Brain pericyte (primary cell): ENCODE results near the gene APMAP.
"Not testable (repeated sequence)": the region's sequence is repeated elsewhere in the genome, so short reads cannot be mapped to it uniquely, and the experiment has no call there.

ENCODE experiments used
- DNase-seq: peaks from one replicate; pipeline ENCODE4 v3.0.0-alpha.2; 2012; ENCODE audit warnings: low read depth, low spot score

APMAP gene

GRCh38 chr20:25007491-25008305 lies 15.1 kb upstream of the APMAP start:
- no peak for DNase-seq

GRCh38 chr20:25006431-25007167 lies 14.0 kb upstream of the APMAP start:
- no peak for DNase-seq

DNA sequence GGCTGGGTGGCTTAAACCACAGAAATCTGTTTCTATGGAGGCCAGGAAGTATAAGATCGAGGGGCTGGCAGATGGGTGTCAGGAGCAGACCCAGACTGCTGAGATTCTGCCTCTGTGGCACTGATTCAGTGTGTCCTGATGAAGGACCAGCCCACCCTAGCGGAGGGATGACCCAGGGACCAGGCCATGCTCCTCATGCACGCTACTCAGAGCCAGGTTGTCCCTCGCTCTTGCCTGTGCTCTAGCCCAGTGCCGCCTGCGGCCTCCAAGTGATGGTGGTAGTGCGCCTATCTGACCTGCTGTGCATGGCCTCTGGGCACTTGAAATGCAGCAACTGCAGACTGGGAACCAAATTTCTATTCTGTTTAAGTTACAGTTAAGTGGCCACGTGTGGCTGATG lies 13.1 kb upstream of the APMAP start:
- no peak for DNase-seq

- DNase-seq: no peak
These were observed 12.7 kb upstream of the APMAP start for GRCh38 chr20:25005220-25005619.

DNA sequence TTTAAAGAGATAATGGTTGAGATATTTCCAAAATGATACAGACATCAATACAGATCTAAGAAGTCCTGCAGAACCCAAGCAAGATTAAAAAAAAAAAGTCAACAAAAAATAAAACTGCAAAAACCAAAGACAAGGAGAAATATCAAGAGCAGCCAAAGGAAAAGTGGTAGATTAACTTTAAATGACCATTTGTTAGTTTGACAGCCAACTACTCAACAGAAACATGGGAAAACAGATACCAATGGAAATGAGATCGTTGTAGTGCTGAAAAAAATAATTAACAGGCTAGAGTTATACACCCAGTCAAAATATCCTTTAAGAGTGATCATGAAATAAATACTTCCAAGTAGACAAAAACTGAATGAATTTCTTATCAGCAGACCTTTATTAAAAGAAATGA lies 10.5 kb upstream of the APMAP start:
- no peak for DNase-seq

- not testable (repeated sequence) for DNase-seq
These were observed 8.8 kb upstream of the APMAP start for GRCh38 chr20:25001323-25001722.

- DNase-seq: no peak
These were observed 7.8 kb upstream of the APMAP start for GRCh38 chr20:25000268-25000801.

- DNase-seq: no peak
These were observed 7.0 kb upstream of the APMAP start for GRCh38 chr20:24999568-24999967.

GRCh38 chr20:24998631-24999445 lies 6.3 kb upstream of the APMAP start:
- no peak for DNase-seq

DNA sequence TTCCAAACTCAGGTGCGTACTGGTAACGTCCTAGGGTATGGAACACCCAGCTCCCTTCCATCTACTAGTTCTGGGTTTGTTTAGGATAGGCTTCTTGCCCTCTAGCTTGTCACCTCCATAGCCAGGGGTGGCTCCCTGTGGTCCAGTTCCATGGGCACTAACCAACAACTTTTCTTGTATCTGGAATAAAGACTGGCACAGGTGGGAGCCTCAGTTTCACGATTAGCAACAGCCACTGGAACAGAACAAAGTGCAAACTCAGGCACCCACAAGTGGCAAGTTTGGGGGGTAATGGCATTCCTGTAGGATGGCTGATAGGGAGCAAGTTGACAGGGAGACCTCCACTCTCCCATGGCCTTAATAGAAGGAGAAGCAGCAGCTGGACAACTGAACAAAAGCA lies 5.6 kb upstream of the APMAP start:
- DNase-seq: no peak

- DNase-seq: no peak
These were observed 4.2 kb upstream of the APMAP start for GRCh38 chr20:24996449-24997377.

- peak; percentile 38 for DNase-seq
These were observed 3.3 kb upstream of the APMAP start for GRCh38 chr20:24995741-24996448.

- peak; percentile 31 for DNase-seq
These were observed 2.2 kb upstream of the APMAP start for GRCh38 chr20:24994470-24995368.

DNA sequence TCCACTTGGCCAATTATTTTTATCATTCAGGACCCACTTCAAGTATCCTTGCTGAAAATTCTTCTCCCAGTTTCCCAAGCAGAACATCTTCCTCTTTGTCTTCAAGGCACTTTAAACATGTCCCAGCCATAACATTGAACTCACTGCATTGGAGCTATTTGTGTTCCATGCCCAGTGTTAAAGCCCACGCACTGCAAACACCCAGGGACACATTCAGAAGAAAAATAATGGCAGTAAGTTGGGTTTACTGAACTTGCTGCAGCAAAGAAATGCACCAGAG lies 1.6 kb upstream of the APMAP start:
- no peak for DNase-seq

- no peak for DNase-seq
These were observed 1.0 kb upstream of the APMAP start for GRCh38 chr20:24993337-24994185.

DNA sequence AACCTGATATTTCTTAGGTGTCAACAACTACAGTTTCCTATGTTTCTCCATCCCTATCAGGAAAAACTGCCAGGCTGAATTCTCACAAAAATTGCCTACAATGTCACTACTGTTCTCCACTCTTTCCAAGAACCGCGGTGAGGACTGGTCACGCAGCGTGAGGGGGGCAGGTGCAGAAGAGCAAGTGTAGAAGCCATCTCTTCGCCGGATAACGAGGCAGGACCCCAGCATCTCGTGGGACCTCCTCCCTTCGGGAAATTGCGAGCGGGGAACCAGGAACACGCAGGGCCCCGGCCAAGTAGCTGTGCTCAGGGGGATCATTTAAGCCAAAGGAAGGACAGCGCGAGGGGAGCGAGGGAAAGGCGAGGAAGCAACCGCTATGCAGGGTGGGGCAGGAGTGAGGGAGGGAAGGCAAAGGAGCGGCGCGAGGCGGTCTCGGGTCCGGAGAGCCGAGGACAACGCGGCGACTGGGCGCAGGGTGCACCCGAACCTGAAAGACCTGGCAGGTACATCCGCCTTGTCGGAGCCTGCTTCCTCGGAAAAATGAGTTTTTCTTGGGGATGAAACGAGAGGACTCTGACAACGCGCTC lies 559 bp downstream of the APMAP start:
- no peak for DNase-seq

- no peak for DNase-seq
These were observed 1.7 kb downstream of the APMAP start for GRCh38 chr20:24990810-24991252.

DNA sequence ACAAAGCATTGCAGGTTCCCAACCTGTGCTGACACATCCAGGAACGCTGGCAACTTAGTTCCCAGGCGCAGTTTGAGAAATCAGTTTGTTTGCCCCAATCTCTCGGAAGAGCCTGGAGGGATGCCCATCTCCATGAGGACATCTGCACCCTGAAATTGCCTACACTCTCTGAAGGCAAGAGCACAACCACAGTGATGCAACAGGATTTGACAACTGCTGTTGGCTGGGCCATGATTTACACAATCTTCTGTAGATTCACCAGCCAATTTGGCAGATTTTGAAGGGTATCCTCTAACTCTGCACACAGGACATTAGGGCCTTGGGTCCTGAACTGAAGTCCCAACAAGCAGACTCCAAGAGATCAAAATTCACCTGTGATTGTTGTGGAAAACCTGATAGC lies 3.4 kb downstream of the APMAP start:
- no peak for DNase-seq
